SK-N-SH (cell line): ENCODE results near the gene TOX2. TPM values are rescaled to one million over a fixed set of nuclear protein-coding genes. Genes with fewer than 3 reads are reported as not detected.
A peak's percentile ranks its signal among the peaks of the same experiment; 100 is the strongest.

Experiments used
- CTCF ChIA-PET: fragments of 300-600, 350-600 bp; formaldehyde crosslinking; extraction: SDS; loops from one replicate; lab custom pipeline; 2021; lab: Yijun Ruan, JAX
- POLR2A ChIA-PET: fragments of 350-600 bp; sonication (Branson Sonifier 250); formaldehyde crosslinking; extraction: SDS; loops from one replicate; lab custom pipeline; 2020; ENCODE audit warnings: antibody characterized with exemption, inconsistent platforms; lab: Yijun Ruan, JAX
- DNase-seq: peaks from one replicate; pipeline ENCODE4 v3.0.0; 2012
- H2AFZ ChIP-seq: fragments of 200-600 bp; sonication (generic); 2 replicates; pipeline ENCODE4 v1.8.1; 2016; ENCODE audit warnings: antibody characterized with exemption, mild to moderate bottlenecking, low read depth
- H3F3A ChIP-seq: fragments of 200-600 bp; sonication (generic); replicated peaks from 2 replicates; pipeline ENCODE3; 2016; ENCODE audit warnings: antibody characterized with exemption, mild to moderate bottlenecking; ENCODE audit not compliant: insufficient read depth
- H3K27ac ChIP-seq, 2 experiments: fragments of 200-500 bp in 1 of 2; fragments of 200-600 bp in 1 of 2; sonication (Bioruptor generic) in 1 of 2; sonication (generic), shearing (Covaris generic) in 1 of 2; 2 replicates each; pipeline versions ENCODE4 v1.5.1 to v1.6.1; 2014 to 2016; ENCODE audit warnings: low read depth in 2 of 2, inconsistent platforms in 1 of 2, low read length in 1 of 2, mild to moderate bottlenecking in 1 of 2, mixed read lengths in 1 of 2
- H3K27me3 ChIP-seq: fragments of 200-600 bp; sonication (generic), shearing (Covaris generic); 2 replicates; pipeline ENCODE4 v1.6.1; 2016; ENCODE audit warnings: mixed run types; ENCODE audit not compliant: insufficient read depth
- H3K36me3 ChIP-seq, 2 experiments: fragments of 200-500 bp in 1 of 2; fragments of 200-600 bp in 1 of 2; sonication (Bioruptor generic) in 1 of 2; sonication (generic) in 1 of 2; replicated peaks in 1 of 2; 2 replicates each; pipeline versions ENCODE3 to v1.5.1; 2014 to 2016; ENCODE audit warnings: low read length in 1 of 2, mild to moderate bottlenecking in 1 of 2; ENCODE audit not compliant: insufficient read depth in 2 of 2, control insufficient read depth in 1 of 2
- H3K4me1 ChIP-seq, 2 experiments: fragments of 200-500 bp in 1 of 2; fragments of 200-600 bp in 1 of 2; sonication (Bioruptor generic) in 1 of 2; sonication (generic), shearing (Covaris generic) in 1 of 2; 2 replicates each; pipeline versions ENCODE4 v1.5.1 to v1.6.1; 2014 to 2016; ENCODE audit warnings: low read depth in 1 of 2, low read length in 1 of 2, mixed run types in 1 of 2; ENCODE audit not compliant: insufficient read depth in 2 of 2, control insufficient read depth in 1 of 2
- H3K4me2 ChIP-seq: fragments of 200-600 bp; sonication (generic), shearing (Covaris generic); 2 replicates; pipeline ENCODE4 v1.6.1; 2017; ENCODE audit warnings: mixed run types
- H3K4me3 ChIP-seq, 2 experiments: fragments of 200-500 bp in 1 of 2; fragments of 200-600 bp in 1 of 2; sonication (Bioruptor generic) in 1 of 2; sonication (generic), shearing (Covaris generic) in 1 of 2; 2 replicates each; pipeline versions ENCODE4 v1.5.1 to v1.8.1; 2014 to 2016; ENCODE audit warnings: low read depth in 2 of 2, inconsistent platforms in 1 of 2, low read length in 1 of 2, mild to moderate bottlenecking in 1 of 2, mixed read lengths in 1 of 2, moderate library complexity in 1 of 2
- H3K79me2 ChIP-seq: fragments of 200-600 bp; sonication (generic); 2 replicates; pipeline ENCODE4 v1.8.1; 2017; ENCODE audit warnings: mild to moderate bottlenecking; ENCODE audit not compliant: insufficient read depth
- H3K9ac ChIP-seq: fragments of 200-600 bp; sonication (generic); 2 replicates; pipeline ENCODE4 v1.6.1; 2017; ENCODE audit warnings: mixed run types
- H3K9me2 ChIP-seq: fragments of 200-600 bp; sonication (generic); 2 replicates; pipeline ENCODE4 v1.6.1; 2017; ENCODE audit warnings: mixed run types
- H3K9me3 ChIP-seq: fragments of 200-600 bp; sonication (generic); 2 replicates; pipeline ENCODE4 v1.6.1; 2017; ENCODE audit warnings: mixed run types, mild to moderate bottlenecking, moderate library complexity
- H4K20me1 ChIP-seq: fragments of 200-600 bp; sonication (generic); 2 replicates; pipeline ENCODE4 v1.6.1; 2017; ENCODE audit warnings: mild to moderate bottlenecking, mixed run types; ENCODE audit not compliant: insufficient read depth
- CHD2 ChIP-seq: fragments of 150-350 bp; IDR thresholded peaks from 2 replicates; pipeline ENCODE4 v1.6.1; 2018; ENCODE audit warnings: low read length; ENCODE audit not compliant: partially characterized antibody
- ELF1 ChIP-seq: IDR thresholded peaks from 2 replicates; pipeline ENCODE4 v1.4.0; 2012
- GABPA ChIP-seq: IDR thresholded peaks from 2 replicates; pipeline ENCODE4 v1.4.0; 2012; ENCODE audit warnings: low read depth, mild to moderate bottlenecking
- GATA2 ChIP-seq: sonication (generic); formaldehyde crosslinking; IDR thresholded peaks from 2 replicates; pipeline ENCODE4 v1.5.0; 2020; ENCODE audit warnings: mild to moderate bottlenecking, missing genetic modification reagents
- IRF3 ChIP-seq: fragments of 150-350 bp; IDR thresholded peaks from 2 replicates; pipeline ENCODE4 v1.6.1; 2016; ENCODE audit warnings: mild to moderate bottlenecking, low read depth, low read length
- MAX ChIP-seq: IDR thresholded peaks from 2 replicates; pipeline ENCODE4 v1.4.0; 2012; ENCODE audit warnings: low read depth
- NFIC ChIP-seq: IDR thresholded peaks from 2 replicates; pipeline ENCODE4 v1.4.0; 2012; ENCODE audit warnings: borderline replicate concordance
- POLR2AphosphoS5 ChIP-seq: IDR thresholded peaks from 2 replicates; pipeline ENCODE4 v1.6.1; 2012; ENCODE audit warnings: low read depth, low read length
- RFX5 ChIP-seq: IDR thresholded peaks from 2 replicates; pipeline ENCODE4 v1.6.1; 2012; ENCODE audit warnings: mild to moderate bottlenecking, improper control_type of control experiment, low read length
- YY1 ChIP-seq: IDR thresholded peaks from 2 replicates; pipeline ENCODE4 v1.4.0; 2012; ENCODE audit warnings: low read depth, mild to moderate bottlenecking
- WGBS: methylation state at CpG from one replicate; pipeline ENCODE4 v1.1.6; 2017; ENCODE audit warnings: low lambda C conversion rate; 5-methylcytosine and 5-hydroxymethylcytosine counted together
- polyA plus RNA-seq, 3 experiments: library from polyadenylated mRNA; depleted of rRNA; stranded (reverse); fragments of >200 nt; gene quantifications; 2 replicates each; pipeline ENCODE4 v1.2.3, GENCODE V29; 2012
- TF ChIP-seq, protein P1 (sequence below): IDR thresholded peaks from 2 replicates; pipeline ENCODE4 v1.4.0; 2012; ENCODE audit warnings: low read depth, borderline replicate concordance
- TF ChIP-seq, protein P2 (sequence below): IDR thresholded peaks from 2 replicates; pipeline ENCODE4; 2012

TOX2 gene
- polyA plus RNA-seq, 1 of the 3 experiments (the other 2 are of a cell fraction): 15.4 TPM

DNA sequence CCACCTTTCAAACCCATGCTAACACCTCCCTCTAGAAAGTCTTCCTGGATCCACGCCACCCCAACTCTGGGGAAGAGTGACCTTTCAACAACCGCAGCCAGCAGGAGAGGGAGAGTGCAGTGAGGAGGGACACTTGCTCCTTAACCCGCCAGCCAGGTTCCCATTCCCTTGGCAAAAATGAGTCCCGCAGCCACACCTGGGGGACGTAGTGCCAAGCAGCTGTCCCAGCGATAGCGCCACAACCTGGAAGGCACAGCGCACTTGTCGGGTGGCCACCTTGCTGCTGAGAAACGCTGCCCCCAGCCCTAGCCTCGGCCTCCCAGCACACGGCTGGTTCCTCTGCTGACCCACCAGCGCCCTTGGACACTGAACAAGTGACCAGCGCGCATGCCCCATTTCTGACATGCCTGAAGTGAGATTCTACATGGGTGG, 153.0 kb downstream of the TOX2 start:
- ChIA-PET CTCF (interaction anchor here (0.9 to 1.6 kb wide), 3 partner anchors 10 to 318 kb away, joined by 3 to 7 read pairs (median 5); no protein-coding TSS in a partner anchor), POLR2A (no interaction called here)
- no peak for TF ChIP-seq YY1
- no peak for TF ChIP-seq GABPA
- no peak for TF ChIP-seq MAX
- no peak for TF ChIP-seq GATA2 (CRISPR knock-in tag)
- no peaks in the 10 kb centered on the region for H3K9me2 ChIP-seq
- H3K36me3 ChIP-seq: no peaks in the 10 kb centered on the region
- H3K27me3 ChIP-seq: no peaks in the 10 kb centered on the region
- 98% methylated on average over 13 of the region's 15 CpGs for WGBS
- no peak overlapping the region for H3K4me2 ChIP-seq
- no peak overlapping the region for H3K9ac ChIP-seq
- peaks cover 0 to 3% of the 10 kb centered on the region in 2 experiments; a peak in 1 of 4 replicates for H3K4me1 ChIP-seq
- no peaks in the 10 kb centered on the region for H3F3A ChIP-seq
- H4K20me1 ChIP-seq: no peaks in the 10 kb centered on the region
- H3K27ac ChIP-seq: no peak overlapping the region
- H3K9me3 ChIP-seq: no peaks in the 10 kb centered on the region
- no peak overlapping the region for H3K4me3 ChIP-seq
- DNase-seq: no peak
- no peaks in the 10 kb centered on the region for H3K79me2 ChIP-seq
- H2AFZ ChIP-seq: no peak overlapping the region

DNA sequence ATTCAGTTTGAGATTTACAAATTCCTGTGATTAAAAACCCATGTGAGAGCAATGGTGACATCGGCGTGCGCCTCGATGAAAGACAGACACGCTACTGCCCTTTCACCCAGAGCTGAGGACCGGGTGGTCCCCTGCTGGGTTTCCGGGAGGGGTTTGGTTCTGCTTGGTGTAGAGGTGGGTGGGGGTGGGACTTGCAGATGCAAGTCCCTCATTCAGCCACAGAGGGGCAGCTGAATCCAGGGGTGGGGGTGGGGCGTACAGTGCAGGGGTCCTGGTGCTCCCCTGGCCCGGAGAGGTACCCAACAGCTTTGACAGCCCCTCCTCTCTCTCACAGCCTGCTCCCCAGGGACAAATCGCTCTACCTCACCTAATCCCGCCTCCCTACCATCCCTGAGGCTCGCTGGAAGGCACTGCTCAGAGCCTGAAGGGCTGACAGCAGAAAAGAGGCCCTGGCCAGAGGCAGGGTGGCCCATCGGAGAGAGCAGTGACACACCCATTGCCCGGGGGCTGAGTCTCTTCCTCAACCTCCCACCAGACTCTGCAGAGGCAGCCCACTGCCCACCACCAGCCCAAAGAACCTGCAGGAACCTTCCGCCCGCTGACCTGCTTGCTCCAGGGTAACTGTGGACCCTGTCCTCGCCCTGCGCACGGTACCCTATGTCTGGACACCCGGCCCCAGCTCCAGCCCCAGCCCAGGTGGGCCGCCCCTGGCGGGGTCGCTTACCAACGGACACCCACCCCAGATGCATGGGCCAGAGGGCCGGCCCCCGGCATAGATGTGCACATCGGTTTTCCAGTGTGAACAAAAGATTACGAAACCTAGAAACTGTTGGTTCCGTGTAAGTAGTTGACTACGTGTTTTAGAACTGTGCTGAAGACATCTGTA, 153.9 kb downstream of the TOX2 start:
- Histone ChIP-seq H2AFZ (no peak overlapping the region), H3K4me1 (peaks cover 0 to 11% of the 10 kb centered on the region in 2 experiments; a peak in 2 of 4 replicates), H3K9me2 (no peaks in the 10 kb centered on the region), H3K27ac (no peak overlapping the region), H4K20me1 (no peaks in the 10 kb centered on the region), H3K79me2 (no peaks in the 10 kb centered on the region), H3K9ac (no peak overlapping the region), H3F3A (no peaks in the 10 kb centered on the region), H3K27me3 (no peaks in the 10 kb centered on the region), H3K36me3 (no peaks in the 10 kb centered on the region), H3K9me3 (no peaks in the 10 kb centered on the region), H3K4me2 (no peak overlapping the region)
- peak; percentile 47 for DNase-seq
- 94% methylated on average over 19 of the region's 30 CpGs for WGBS
- CTCF ChIA-PET: interaction anchor here (0.9 to 1.6 kb wide), 4 partner anchors 9 to 319 kb away, joined by 3 to 7 read pairs (median 4); no protein-coding TSS in a partner anchor
- POLR2A ChIA-PET: no interaction called here
- TF ChIP-seq RFX5: no peak
- no peak for TF ChIP-seq IRF3
- TF ChIP-seq, protein P1, sequence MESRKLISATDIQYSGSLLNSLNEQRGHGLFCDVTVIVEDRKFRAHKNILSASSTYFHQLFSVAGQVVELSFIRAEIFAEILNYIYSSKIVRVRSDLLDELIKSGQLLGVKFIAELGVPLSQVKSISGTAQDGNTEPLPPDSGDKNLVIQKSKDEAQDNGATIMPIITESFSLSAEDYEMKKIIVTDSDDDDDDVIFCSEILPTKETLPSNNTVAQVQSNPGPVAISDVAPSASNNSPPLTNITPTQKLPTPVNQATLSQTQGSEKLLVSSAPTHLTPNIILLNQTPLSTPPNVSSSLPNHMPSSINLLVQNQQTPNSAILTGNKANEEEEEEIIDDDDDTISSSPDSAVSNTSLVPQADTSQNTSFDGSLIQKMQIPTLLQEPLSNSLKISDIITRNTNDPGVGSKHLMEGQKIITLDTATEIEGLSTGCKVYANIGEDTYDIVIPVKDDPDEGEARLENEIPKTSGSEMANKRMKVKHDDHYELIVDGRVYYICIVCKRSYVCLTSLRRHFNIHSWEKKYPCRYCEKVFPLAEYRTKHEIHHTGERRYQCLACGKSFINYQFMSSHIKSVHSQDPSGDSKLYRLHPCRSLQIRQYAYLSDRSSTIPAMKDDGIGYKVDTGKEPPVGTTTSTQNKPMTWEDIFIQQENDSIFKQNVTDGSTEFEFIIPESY: no peak
- no peak for TF ChIP-seq NFIC
- no peak for TF ChIP-seq CHD2
- no peak for TF ChIP-seq YY1
- TF ChIP-seq GATA2 (CRISPR knock-in tag): no peak
- TF ChIP-seq POLR2AphosphoS5: no peak
- TF ChIP-seq, protein P2, sequence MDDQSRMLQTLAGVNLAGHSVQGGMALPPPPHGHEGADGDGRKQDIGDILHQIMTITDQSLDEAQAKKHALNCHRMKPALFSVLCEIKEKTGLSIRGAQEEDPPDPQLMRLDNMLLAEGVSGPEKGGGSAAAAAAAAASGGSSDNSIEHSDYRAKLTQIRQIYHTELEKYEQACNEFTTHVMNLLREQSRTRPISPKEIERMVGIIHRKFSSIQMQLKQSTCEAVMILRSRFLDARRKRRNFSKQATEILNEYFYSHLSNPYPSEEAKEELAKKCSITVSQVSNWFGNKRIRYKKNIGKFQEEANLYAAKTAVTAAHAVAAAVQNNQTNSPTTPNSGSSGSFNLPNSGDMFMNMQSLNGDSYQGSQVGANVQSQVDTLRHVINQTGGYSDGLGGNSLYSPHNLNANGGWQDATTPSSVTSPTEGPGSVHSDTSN: no peak
- no peak for TF ChIP-seq ELF1
- TF ChIP-seq, all 33 proteins: peak for 0
- H3K4me3 ChIP-seq: no peak overlapping the region
